Right cardiac atrium (tissue), 5 donors: ENCODE results near the gene ADCY1. TPM values are rescaled to one million over a fixed set of nuclear protein-coding genes. Genes with fewer than 3 reads are reported as not detected.

Experiments
- ATAC-seq, 2 donors: fragments of 200-7000 bp; cut with Tn5 transposase; one replicate each; pipeline versions ENCODE4 v1.8.0 to v1.9.1; 2020; ENCODE audit warnings: moderate library complexity in 2 of 2, mild to moderate bottlenecking in 1 of 2
- DNase-seq, 3 donors: peaks; one replicate each; pipeline ENCODE4 v3.0.0-alpha.2; 2020
- H3K27ac ChIP-seq: one replicate; pipeline ENCODE4 v1.5.1; 2013; ENCODE audit warnings: mild to moderate bottlenecking, low read length, control low read depth, moderate library complexity
- H3K27me3 ChIP-seq: one replicate; pipeline ENCODE4 v1.6.1; 2013; ENCODE audit not compliant: control insufficient read depth, insufficient read depth
- H3K4me1 ChIP-seq: one replicate; pipeline ENCODE4 v1.6.1; 2013; ENCODE audit warnings: low read length; ENCODE audit not compliant: control insufficient read depth, insufficient read depth
- H3K4me3 ChIP-seq: one replicate; pipeline ENCODE4 v1.5.1; 2013; ENCODE audit warnings: low read length, control low read depth
- H3K9me3 ChIP-seq: one replicate; pipeline ENCODE4 v1.6.1; 2013; ENCODE audit warnings: low read length; ENCODE audit not compliant: control insufficient read depth
- WGBS: extraction: QIAGEN DNeasy Blood & Tissue Kit; methylation state at CpG from one replicate; pipeline ENCODE4 v1.1.7; 2013; 5-methylcytosine and 5-hydroxymethylcytosine counted together
- intact Hi-C, 4 donors: fragments of 100-400 bp; cut with DNase I; formaldehyde crosslinking; loops; one replicate each; pipeline versions ENCODE4 v1.11.0 to v1.14.0; 2022 to 2023
- polyA plus RNA-seq: library from polyadenylated mRNA; stranded (reverse); fragments of 200-250 nt; gene quantifications from one replicate; pipeline ENCODE4 v1.2.3, GENCODE V29; 2013
- total RNA-seq, 4 donors: library from RNA; stranded (reverse); fragmentation: NEBNext Ultra II Directional; extraction: Animal tissue kit (Norgen Biotek cat#: 25700); gene quantifications; one replicate each; pipeline ENCODE4 v1.2.1, GENCODE V29; 2021
- donor health status: healthy with polysubstance abuse.
- donor health status: DM: no; HTN: yes; CAD: no.
- donor health status: DM: no; HTN: no; CAD: no.
- donor health status: DM: no; HTN: yes; CAD: no; lungs with severe emphysema.
- donor health status: DM: yes; HTN: yes; CAD: no.

ADCY1 gene
- total and polyA plus RNA-seq, 5 donors: 2.2 to 5.9 (median 4.3) TPM

GRCh38 chr7:45595809-45596664, 21.9 kb downstream of the ADCY1 start:
- no peak for DNase-seq

GRCh38 chr7:45596665-45597095, 22.5 kb downstream of the ADCY1 start:
- intact Hi-C loops: no loop called here
- ATAC-seq (no peak), DNase-seq (no peak)
- H3K27ac ChIP-seq: no peak overlapping the region
- H3K9me3 ChIP-seq: no peaks in the 10 kb centered on the region
- H3K4me1 ChIP-seq: no peaks in the 10 kb centered on the region
- H3K27me3 ChIP-seq: no peaks in the 10 kb centered on the region
- 84% methylated on average over 7 of the region's 7 CpGs for WGBS
- H3K4me3 ChIP-seq: no peak overlapping the region

More at GRCh38 chr7:45595809-45596664, 21.9 kb downstream of the ADCY1 start:
- no peaks in the 10 kb centered on the region for H3K4me1 ChIP-seq
- 91% methylated on average over 9 of the region's 9 CpGs for WGBS
- no peak overlapping the region for H3K27ac ChIP-seq
- H3K9me3 ChIP-seq: no peaks in the 10 kb centered on the region
- no peak overlapping the region for H3K4me3 ChIP-seq
- intact Hi-C loops: no loop called here
- no peak for ATAC-seq
- no peaks in the 10 kb centered on the region for H3K27me3 ChIP-seq

GRCh38 chr7:45597286-45597984, 23.3 kb downstream of the ADCY1 start:
- H3K27me3 ChIP-seq: no peaks in the 10 kb centered on the region
- H3K9me3 ChIP-seq: no peaks in the 10 kb centered on the region
- ATAC-seq (no peak), DNase-seq (no peak)
- no peak overlapping the region for H3K27ac ChIP-seq
- intact Hi-C loops: no loop called here
- no peaks in the 10 kb centered on the region for H3K4me1 ChIP-seq
- WGBS: 86% methylated on average over 9 of the region's 9 CpGs
- no peak overlapping the region for H3K4me3 ChIP-seq

GRCh38 chr7:45598886-45599520, 24.8 kb downstream of the ADCY1 start:
- WGBS: 93% methylated on average over 14 of the region's 14 CpGs
- Histone ChIP-seq H3K27ac (no peak overlapping the region), H3K4me1 (no peaks in the 10 kb centered on the region), H3K4me3 (no peak overlapping the region), H3K27me3 (no peaks in the 10 kb centered on the region), H3K9me3 (no peaks in the 10 kb centered on the region)
- DNase-seq (no peak), ATAC-seq (no peak)
- intact Hi-C loops: no loop called here

GRCh38 chr7:45599851-45600706, 25.9 kb downstream of the ADCY1 start:
- 75% methylated on average over 10 of the region's 10 CpGs for WGBS
- no peaks in the 10 kb centered on the region for H3K4me1 ChIP-seq
- intact Hi-C loops: no loop called here
- no peaks in the 10 kb centered on the region for H3K27me3 ChIP-seq
- no peak for DNase-seq
- peak; percentile 39 to 48 for ATAC-seq
- H3K27ac ChIP-seq: no peak overlapping the region
- no peaks in the 10 kb centered on the region for H3K9me3 ChIP-seq
- H3K4me3 ChIP-seq: no peak overlapping the region

- H3K27me3 ChIP-seq: no peaks in the 10 kb centered on the region
- intact Hi-C loops: no loop called here
- DNase-seq (no peak), ATAC-seq (no peak)
- H3K27ac ChIP-seq: no peak overlapping the region
- 85% methylated on average over 4 of the region's 4 CpGs for WGBS
- H3K4me1 ChIP-seq: no peaks in the 10 kb centered on the region
- H3K4me3 ChIP-seq: no peak overlapping the region
- H3K9me3 ChIP-seq: no peaks in the 10 kb centered on the region
Observed at GRCh38 chr7:45601094-45601493, 26.9 kb downstream of the ADCY1 start.

- no peak overlapping the region for H3K27ac ChIP-seq
- no peaks in the 10 kb centered on the region for H3K9me3 ChIP-seq
- no peaks in the 10 kb centered on the region for H3K4me1 ChIP-seq
- ATAC-seq (no peak), DNase-seq (no peak)
- intact Hi-C loops: no loop called here
- H3K27me3 ChIP-seq: no peaks in the 10 kb centered on the region
- H3K4me3 ChIP-seq: no peak overlapping the region
- 91% methylated on average over 6 of the region's 6 CpGs for WGBS
Observed at GRCh38 chr7:45601816-45602540, 27.8 kb downstream of the ADCY1 start.

GRCh38 chr7:45606050-45606449, 31.9 kb downstream of the ADCY1 start:
- Histone ChIP-seq H3K9me3 (no peaks in the 10 kb centered on the region), H3K4me3 (no peak overlapping the region), H3K27ac (no peak overlapping the region), H3K4me1 (no peaks in the 10 kb centered on the region), H3K27me3 (no peaks in the 10 kb centered on the region)
- DNase-seq (no peak), ATAC-seq (no peak)
- intact Hi-C loops: no loop called here
- 97% methylated on average over 1 of the region's 1 CpG for WGBS

GRCh38 chr7:45606931-45607330, 32.8 kb downstream of the ADCY1 start:
- Histone ChIP-seq H3K4me3 (no peak overlapping the region), H3K27ac (no peak overlapping the region), H3K27me3 (no peaks in the 10 kb centered on the region), H3K4me1 (no peaks in the 10 kb centered on the region), H3K9me3 (no peaks in the 10 kb centered on the region)
- WGBS: 69% methylated on average over 7 of the region's 7 CpGs
- intact Hi-C loops: no loop called here
- ATAC-seq (no peak), DNase-seq (no peak)

- Histone ChIP-seq H3K9me3 (no peaks in the 10 kb centered on the region), H3K27ac (no peak overlapping the region), H3K27me3 (no peaks in the 10 kb centered on the region), H3K4me3 (no peak overlapping the region), H3K4me1 (no peaks in the 10 kb centered on the region)
- ATAC-seq: no peak
- 94% methylated on average over 16 of the region's 16 CpGs for WGBS
- intact Hi-C loops: no loop called here
- DNase-seq: no peak
Observed at GRCh38 chr7:45609180-45609579, 35.0 kb downstream of the ADCY1 start.
